NCI-H146 (cell line): Measurements from ENCODE around the gene WDFY2.
"Not testable (repeated sequence)": the region's sequence is repeated elsewhere in the genome, so short reads cannot be mapped to it uniquely, and the experiment has no call there.

Experiments used
- DNase-seq: peaks from one replicate; lab custom pipeline; 2025; lab: John Stamatoyannopoulos, UW

The WDFY2 gene

DNA sequence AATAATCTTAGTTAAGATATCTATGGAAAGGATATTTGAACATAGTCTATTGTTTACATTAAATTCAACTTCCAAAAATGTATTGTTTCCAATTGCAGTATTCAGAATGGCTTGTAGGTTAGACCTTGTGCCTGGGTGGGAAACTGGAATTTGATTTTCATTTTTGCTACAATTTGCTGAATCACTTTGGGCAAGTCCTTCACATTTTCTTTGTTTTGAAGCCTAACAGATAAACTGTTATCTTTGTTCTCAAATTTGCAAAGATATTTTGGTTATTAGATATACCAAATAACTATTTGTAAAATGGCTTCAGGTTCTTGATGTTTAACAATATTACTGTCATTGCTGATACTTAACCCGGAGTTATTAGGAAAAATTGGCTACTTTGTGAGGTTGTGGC is 82.6 kb downstream of the WDFY2 start:
- no peak for DNase-seq

DNA sequence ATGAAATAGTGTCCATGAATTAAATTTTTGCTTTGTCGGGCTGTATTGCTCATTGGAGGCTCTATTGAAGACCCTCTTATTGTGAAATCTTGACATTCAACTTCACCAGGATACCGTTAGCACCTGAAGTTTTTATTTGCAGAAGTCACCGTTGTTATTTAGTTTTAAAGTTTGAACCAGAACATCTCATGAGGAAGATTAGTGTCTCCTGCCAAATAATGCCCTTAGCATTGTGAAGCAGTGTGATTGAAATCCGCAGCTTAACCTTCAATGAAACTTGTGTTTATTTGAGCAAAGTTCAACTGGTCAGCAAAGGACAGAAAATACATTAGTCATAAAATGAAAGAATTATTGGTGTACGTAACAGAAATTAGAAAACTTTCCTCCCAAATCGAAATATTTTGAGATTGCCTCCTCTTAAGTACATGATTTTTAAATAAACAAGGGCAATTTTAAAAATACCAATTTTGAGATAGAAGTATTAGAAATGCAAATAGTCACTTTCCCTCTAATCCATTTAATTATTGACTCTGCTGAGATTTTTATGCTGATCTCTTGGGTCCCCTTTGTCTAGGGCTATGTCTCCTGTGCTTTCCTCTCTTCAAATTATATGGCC is 84.4 kb downstream of the WDFY2 start:
- no peak for DNase-seq

DNA sequence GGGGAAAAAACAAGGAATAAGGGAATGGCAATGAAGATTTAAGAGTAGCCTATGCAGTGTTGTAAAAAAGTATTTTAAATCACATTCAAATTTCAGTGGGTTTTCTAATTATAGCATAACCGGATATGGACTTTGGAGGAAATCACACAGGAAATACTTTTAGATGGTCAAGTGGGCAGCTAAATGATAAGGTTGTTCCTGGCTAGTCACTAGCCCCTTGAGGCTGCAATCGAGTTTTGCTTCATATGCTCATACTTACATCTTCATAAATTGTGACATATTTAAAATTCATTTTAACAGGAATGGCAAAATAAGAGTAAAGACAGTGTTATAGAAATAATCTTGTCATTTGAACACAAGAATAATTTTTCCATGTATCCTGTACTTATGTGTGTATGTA is 88.9 kb downstream of the WDFY2 start:
- DNase-seq = no peak

GRCh38 chr13:51674276-51674675 is 90.0 kb downstream of the WDFY2 start:
- no peak for DNase-seq

DNA sequence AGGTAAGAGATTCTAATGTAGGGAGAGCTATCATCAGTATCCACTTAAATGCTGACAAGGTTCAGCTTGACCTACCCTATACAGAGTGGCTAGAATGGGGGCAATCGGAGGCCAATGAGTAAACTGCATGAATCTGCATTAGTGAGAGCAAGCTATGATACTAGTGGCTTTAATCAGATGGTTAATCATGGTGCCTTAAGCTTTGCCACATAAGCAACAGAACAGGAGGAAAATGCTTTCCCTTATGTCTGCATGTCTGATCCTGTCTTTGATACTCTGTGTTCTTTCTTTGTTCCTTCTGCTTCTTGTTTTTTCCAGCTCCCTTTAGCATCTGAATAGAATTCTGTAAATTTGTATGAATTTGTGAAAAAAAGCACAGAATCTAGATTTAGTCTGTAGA is 91.1 kb downstream of the WDFY2 start:
- no peak for DNase-seq

DNA sequence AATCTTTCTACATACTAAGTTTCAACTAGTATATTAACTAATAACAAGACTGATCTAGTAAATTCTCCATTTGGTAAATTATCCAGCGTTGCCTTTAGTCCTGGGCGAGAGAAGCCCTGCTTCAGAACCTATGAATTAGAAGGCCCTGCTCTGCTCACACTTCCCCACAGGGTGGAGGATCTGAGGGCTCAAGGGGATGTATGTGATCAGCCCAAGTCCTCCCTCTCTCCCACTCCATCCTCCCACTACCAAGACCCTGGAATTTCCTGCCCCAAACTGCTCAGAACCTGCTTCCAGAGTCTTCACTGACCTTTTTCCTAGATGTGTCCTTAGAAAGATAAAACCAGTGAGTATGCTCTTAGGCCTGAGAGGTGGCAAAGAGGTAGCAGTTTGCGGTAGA is 91.6 kb downstream of the WDFY2 start:
- DNase-seq = no peak

GRCh38 chr13:51676739-51677138 is 92.5 kb downstream of the WDFY2 start:
- DNase-seq = no peak

- DNase-seq = no peak
These were observed 94.2 kb downstream of the WDFY2 start for GRCh38 chr13:51678420-51678819.

DNA sequence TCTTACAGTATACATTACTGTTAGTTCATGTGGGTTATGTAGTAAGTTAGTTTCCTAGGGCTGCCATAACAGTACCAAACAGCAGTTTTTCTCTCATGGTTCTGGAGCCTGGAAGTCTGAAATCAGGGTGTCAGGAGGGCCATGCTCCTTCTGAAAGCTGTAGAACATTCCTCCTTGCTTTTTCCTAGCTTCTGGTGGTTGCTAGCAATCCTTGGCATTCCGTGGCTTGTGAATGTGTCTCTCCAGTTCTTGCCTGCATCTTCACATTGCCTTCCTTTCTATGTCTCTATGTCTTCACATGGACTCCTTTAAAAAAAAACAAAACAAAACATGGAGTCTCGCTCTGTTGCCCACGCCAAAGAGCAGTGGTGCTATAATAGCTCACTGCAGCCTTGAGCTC is 95.4 kb downstream of the WDFY2 start:
- no peak for DNase-seq

- DNase-seq = no peak
These were observed 96.9 kb downstream of the WDFY2 start for GRCh38 chr13:51681037-51681678.

DNA sequence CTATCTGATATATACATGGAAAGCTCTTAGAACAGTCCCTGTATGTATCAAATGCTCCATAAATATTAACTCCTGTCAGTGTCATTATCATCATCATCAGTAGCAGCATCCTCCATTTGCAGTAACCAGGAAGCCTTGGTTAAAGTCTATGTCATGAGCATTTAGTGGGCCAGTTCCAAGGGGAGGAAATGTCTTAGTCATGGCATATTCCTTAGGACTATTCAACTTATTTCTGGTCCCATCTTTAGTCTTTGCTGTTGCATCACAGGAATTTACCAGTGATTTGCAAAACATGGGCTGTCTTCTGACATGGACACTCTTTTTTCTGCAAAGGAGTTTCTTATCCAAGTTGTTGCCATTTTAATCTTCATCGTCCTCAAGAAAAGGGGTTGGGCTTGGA is 98.4 kb downstream of the WDFY2 start:
- DNase-seq = no peak

DNA sequence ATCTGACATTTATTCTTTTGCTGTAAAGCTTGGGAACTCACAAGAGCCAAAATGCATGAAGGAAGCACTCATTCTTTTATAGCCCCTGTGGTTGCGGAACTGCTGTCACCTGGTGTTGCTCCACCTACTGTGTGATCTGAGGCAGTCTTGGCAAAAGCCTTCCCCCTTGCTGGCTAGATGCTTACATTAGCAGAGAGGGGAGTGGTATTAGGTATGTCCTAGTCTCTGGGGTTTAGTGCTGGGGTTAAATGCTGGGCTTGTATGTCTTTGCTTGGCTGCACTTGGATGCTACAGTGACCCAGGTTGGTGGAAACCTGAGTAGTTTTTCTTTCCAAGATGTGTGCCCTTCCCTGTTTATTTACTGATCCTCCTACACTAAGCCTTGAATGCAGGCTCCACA is 99.3 kb downstream of the WDFY2 start:
- DNase-seq = no peak

DNA sequence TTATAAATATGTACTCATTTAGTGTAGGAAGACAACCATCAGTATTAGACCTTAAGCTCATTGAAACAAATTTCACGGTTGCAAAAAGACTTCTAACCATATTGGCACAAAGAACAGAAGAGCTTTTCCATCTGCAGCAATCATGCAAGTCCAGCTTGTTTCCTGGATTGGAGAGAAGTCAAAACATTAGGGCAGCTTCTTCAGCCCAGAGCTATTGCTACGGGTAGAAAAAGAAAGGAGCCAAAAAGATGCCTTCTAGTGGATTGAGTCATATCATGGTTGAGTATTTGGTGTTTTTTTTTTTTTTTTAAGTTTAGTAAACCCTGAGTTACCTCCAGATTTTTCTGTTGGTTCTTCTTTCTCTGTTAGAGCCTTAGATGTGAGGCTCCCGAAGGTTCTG is 99.8 kb downstream of the WDFY2 start:
- no peak for DNase-seq

GRCh38 chr13:51687947-51688714 is 103.9 kb downstream of the WDFY2 start:
- peak; percentile 46 for DNase-seq

- no peak for DNase-seq
These were observed 104.8 kb downstream of the WDFY2 start for GRCh38 chr13:51688937-51689662.

DNA sequence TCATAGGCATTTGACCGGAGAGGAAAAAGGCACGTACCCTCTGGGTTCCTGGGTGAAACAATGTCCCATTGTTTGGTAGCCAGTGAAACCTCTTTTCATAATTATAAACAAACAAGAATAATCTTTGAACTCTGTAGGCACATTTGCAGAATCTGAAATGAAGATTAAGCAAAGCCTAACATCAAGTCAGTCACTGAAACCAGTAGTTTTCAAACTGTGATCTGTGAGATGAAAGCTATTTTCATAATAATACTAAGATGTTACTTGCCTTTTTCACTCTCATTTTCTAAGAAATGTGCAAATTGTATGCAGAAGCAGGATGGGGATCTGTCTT is 105.4 kb downstream of the WDFY2 start:
- DNase-seq = no peak

DNA sequence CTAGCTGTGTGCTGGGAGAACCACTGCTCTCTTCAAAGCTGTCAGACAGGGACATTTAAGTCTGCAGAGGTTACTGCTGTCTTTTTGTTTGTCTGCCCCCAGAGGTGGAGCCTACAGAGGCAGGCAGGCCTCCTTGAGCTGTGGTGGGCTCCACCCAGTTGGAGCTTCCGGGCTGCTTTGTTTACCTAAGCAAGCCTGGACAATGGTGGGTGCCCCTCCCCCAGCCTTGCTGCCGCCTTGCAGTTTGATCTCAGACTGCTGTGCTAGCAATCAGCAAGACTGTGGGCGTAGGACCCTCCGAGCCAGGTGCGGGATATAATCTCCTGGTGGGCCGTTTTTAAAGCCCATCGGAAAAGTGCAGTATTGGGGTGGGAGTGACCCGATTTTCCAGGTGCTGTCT is 111.4 kb downstream of the WDFY2 start:
- not testable (repeated sequence) for DNase-seq

DNA sequence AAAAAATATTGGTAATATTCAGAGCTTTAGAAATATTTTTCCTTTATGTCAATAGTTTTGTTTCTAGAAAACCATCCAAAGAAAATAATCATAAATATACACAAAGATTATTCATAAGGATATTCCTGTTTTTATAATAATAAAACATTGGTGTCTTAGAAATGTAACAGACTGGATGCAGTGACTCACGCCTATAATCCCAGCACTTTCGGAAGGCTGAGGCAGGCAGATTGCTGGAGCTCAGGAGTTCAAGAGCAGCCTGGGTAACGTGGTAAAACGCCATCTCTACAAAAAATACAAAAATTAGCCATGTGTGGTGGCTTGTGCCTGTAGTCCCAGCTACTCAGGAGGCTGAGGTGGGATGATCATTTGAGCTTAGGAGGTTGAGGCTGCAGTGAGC is 112.9 kb downstream of the WDFY2 start:
- no peak for DNase-seq

DNA sequence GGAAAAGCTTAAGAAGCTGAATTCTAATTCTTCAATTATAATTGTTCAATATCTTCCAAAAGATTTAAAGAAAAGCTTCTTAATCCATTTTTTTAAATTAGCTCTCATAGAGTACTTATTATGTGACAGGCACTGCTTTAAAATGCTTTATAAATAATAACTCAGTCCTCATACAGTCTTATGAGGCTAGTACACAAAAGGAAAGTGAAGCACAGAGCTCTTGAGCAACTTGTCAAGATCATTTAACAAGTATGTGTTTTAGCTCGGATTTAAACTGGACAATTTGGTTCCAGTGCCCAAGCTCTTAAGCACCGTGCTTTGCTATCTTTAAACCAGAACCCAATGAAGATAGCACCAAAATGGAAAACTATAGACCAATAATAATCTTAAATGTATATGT is 113.6 kb downstream of the WDFY2 start:
- no peak for DNase-seq

DNA sequence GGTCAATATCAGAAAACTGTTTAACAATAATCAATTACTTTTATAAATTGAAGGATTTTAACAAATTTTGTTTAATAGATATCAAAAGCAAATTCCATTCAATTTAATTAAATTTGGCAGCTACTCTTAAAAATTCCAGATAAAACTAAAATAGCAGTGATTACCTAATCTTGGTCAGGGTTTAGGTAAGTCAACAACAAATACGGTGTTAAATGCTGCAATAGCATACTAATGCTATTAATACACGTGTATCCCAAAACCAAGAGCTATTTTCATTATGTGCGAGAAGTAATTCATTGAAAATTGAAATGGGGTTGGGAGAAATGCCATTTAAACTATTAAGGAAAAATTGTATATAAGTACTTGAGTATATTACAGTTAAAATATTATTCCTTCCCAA is 114.1 kb downstream of the WDFY2 start:
- no peak for DNase-seq

GRCh38 chr13:51704399-51705313 is 120.4 kb downstream of the WDFY2 start:
- no peak for DNase-seq

GRCh38 chr13:51707461-51707860 is 123.2 kb downstream of the WDFY2 start:
- DNase-seq = no peak
